Endothelial cell of umbilical vein (primary cell): ENCODE data around the gene CDKL4. TPM values are rescaled to one million over a fixed set of nuclear protein-coding genes. Genes with fewer than 3 reads are reported as not detected.

ENCODE experiments used
- Bru-seq: library from RNA; stranded (reverse); fragments of 400-500 nt; gene quantifications from one replicate; lab custom pipeline; 2021; lab: Mats Ljungman, UMichigan
- BruChase-seq, 2 experiments: library from RNA; stranded (reverse); fragments of 400-500 nt; gene quantifications; one replicate each; lab custom pipeline; 2021; lab: Mats Ljungman, UMichigan
- BruUV-seq: library from RNA; stranded (reverse); fragments of 400-500 nt; replicated peaks from 2 replicates; lab custom pipeline; 2021; lab: Mats Ljungman, UMichigan
- CTCF ChIA-PET: fragments of 300-600, 350-600 bp; sonication (Branson Sonifier 250); formaldehyde crosslinking; loops from one replicate; lab custom pipeline; 2021; ENCODE audit warnings: antibody characterized with exemption, inconsistent platforms; lab: Charles Lee
- POLR2A ChIA-PET: fragments of 300-600, 350-600 bp; sonication (Branson Sonifier 250); formaldehyde crosslinking; loops from one replicate; lab custom pipeline; 2021; ENCODE audit warnings: antibody characterized with exemption, inconsistent platforms; lab: Charles Lee
- DNase-seq: peaks from one replicate; pipeline ENCODE4 v3.0.0-alpha.2; 2011; ENCODE audit warnings: low read depth, low spot score
- FAIRE-seq: peaks from 2 replicates; lab custom pipeline; 2011; peaks lifted over from hg19 to GRCh38; lab: Jason Lieb, UNC
- H2AFZ ChIP-seq: 2 replicates; pipeline ENCODE4 v1.6.0; 2012; ENCODE audit warnings: low read depth, low read length, control low read depth, inconsistent platforms
- H3K27ac ChIP-seq: 2 replicates; pipeline ENCODE4 v1.5.1; 2011; ENCODE audit warnings: low read depth, mild to moderate bottlenecking, control low read depth, low read length, moderate library complexity; ENCODE audit not compliant: insufficient read depth
- H3K27me3 ChIP-seq, 2 experiments: 2 replicates each; pipeline versions ENCODE4 v1.6.0 to v1.6.1; 2011; ENCODE audit warnings: low read length in 2 of 2, mixed read lengths in 1 of 2; ENCODE audit not compliant: control insufficient read depth in 2 of 2, insufficient read depth in 2 of 2
- H3K36me3 ChIP-seq, 2 experiments: 2 replicates in 1 of 2; 3 replicates in 1 of 2; pipeline ENCODE4 v1.5.1; 2011; ENCODE audit warnings: low read length in 2 of 2, mild to moderate bottlenecking in 1 of 2, moderate library complexity in 1 of 2; ENCODE audit not compliant: control insufficient read depth in 2 of 2, insufficient read depth in 2 of 2; ENCODE audit errors: extremely low read depth in 1 of 2
- H3K4me1 ChIP-seq: 3 replicates; pipeline ENCODE4 v1.5.1; 2011; ENCODE audit warnings: mild to moderate bottlenecking, low read length; ENCODE audit not compliant: control insufficient read depth, insufficient read depth; ENCODE audit errors: extremely low read depth
- H3K4me2 ChIP-seq: 2 replicates; pipeline ENCODE4 v1.6.1; 2011; ENCODE audit warnings: low read length, control low read depth, mixed read lengths; ENCODE audit not compliant: insufficient read depth
- H3K4me3 ChIP-seq, 3 experiments: fragments of 200-600 bp in 1 of 3; sonication (generic), shearing (Covaris generic) in 1 of 3; replicated peaks in 1 of 3; 2 replicates each; pipeline ENCODE4 v1.5.1; 2011 to 2016; ENCODE audit warnings: control low read depth in 3 of 3, low read length in 3 of 3, mild to moderate bottlenecking in 2 of 3, inconsistent platforms in 1 of 3, low read depth in 1 of 3, moderate library complexity in 1 of 3; ENCODE audit not compliant: insufficient read depth in 1 of 3
- H3K79me2 ChIP-seq: 2 replicates; pipeline ENCODE4 v1.6.0; 2012; ENCODE audit warnings: low read length, inconsistent platforms; ENCODE audit not compliant: control insufficient read depth, insufficient read depth
- H3K9ac ChIP-seq: replicated peaks from 2 replicates; pipeline ENCODE3; 2011; ENCODE audit warnings: low read length, control low read depth; ENCODE audit not compliant: insufficient read depth; ENCODE audit errors: extremely low read depth
- H3K9me1 ChIP-seq: replicated peaks from 3 replicates; pipeline ENCODE4 v1.6.0; 2011; ENCODE audit warnings: mild to moderate bottlenecking, low read length; ENCODE audit not compliant: control insufficient read depth, insufficient read depth; ENCODE audit errors: extremely low read depth
- H3K9me3 ChIP-seq: replicated peaks from 2 replicates; pipeline ENCODE4 v1.5.1; 2012; ENCODE audit warnings: low read length, inconsistent platforms; ENCODE audit not compliant: control insufficient read depth, insufficient read depth
- H4K20me1 ChIP-seq: replicated peaks from 2 replicates; pipeline ENCODE3; 2011; ENCODE audit warnings: mild to moderate bottlenecking, low read length; ENCODE audit not compliant: control insufficient read depth, insufficient read depth; ENCODE audit errors: extremely low read depth
- CTCF ChIP-seq, 2 donors: IDR thresholded peaks; 1 replicate in 1 of 2; 2 replicates in 1 of 2; pipeline ENCODE4 v1.5.1; 2011; ENCODE audit warnings: low read length in 2 of 2, mild to moderate bottlenecking in 2 of 2, moderate library complexity in 2 of 2, control low read depth in 1 of 2, inconsistent platforms in 1 of 2, low read depth in 1 of 2; ENCODE audit not compliant: insufficient read depth in 1 of 2; ENCODE audit errors: extremely low read depth in 1 of 2
- EZH2 ChIP-seq: IDR thresholded peaks from 2 replicates; pipeline ENCODE4 v1.6.1; 2012; ENCODE audit warnings: borderline replicate concordance, low read depth, mild to moderate bottlenecking, moderate library complexity, low read length, inconsistent platforms; ENCODE audit not compliant: severe bottlenecking
- FOS ChIP-seq: IDR thresholded peaks from 2 replicates; pipeline ENCODE4 v1.6.1; 2011; ENCODE audit warnings: mild to moderate bottlenecking, low read length, moderate library complexity, borderline replicate concordance; ENCODE audit not compliant: insufficient read depth
- GATA2 ChIP-seq: IDR thresholded peaks from 2 replicates; pipeline ENCODE4 v1.7.0; 2011; ENCODE audit warnings: low read depth, mild to moderate bottlenecking, moderate library complexity, mixed read lengths, low read length; ENCODE audit not compliant: insufficient read length, insufficient read depth
- JUN ChIP-seq: IDR thresholded peaks from 2 replicates; pipeline ENCODE4 v1.6.1; 2011; ENCODE audit warnings: borderline replicate concordance, low read depth; ENCODE audit not compliant: insufficient read length, insufficient read depth
- MAX ChIP-seq: IDR thresholded peaks from 2 replicates; pipeline ENCODE4 v1.6.1; 2011; ENCODE audit not compliant: insufficient read depth, insufficient read length
- MYC ChIP-seq: IDR thresholded peaks from one replicate; pipeline ENCODE4 v1.6.1; 2011; ENCODE audit warnings: mild to moderate bottlenecking, low read depth, low read length
- POLR2A ChIP-seq: IDR thresholded peaks from 2 replicates; pipeline ENCODE4 v1.6.1; 2012; ENCODE audit warnings: low read depth, mild to moderate bottlenecking, control low read depth, low read length
- POLR2AphosphoS5 ChIP-seq: IDR thresholded peaks from 2 replicates; pipeline ENCODE4 v1.6.1; 2012; ENCODE audit warnings: low read depth, mild to moderate bottlenecking, control low read depth, low read length, moderate library complexity; ENCODE audit not compliant: insufficient read depth
- dilution Hi-C: fragments of 300-500 bp; cut with MboI; formaldehyde crosslinking; loops from one replicate; pipeline ENCODE4 v1.15.0; 2019; ENCODE audit warnings: low sequenced_read_pairs; ENCODE audit not compliant: extremely low pct_ligation_motif_present
- intact Hi-C: fragments of 100-400 bp; cut with micrococcal nuclease; formaldehyde crosslinking; loops from one replicate; pipeline ENCODE4 v1.10.0; 2022
- long read RNA-seq: library from polyadenylated mRNA; stranded (forward); transcript quantifications from one replicate; pipeline ENCODE4 v2.0.0, GENCODE V29; 2021
- polyA minus RNA-seq, 3 experiments: library from RNA; depleted of rRNA, polyadenylated mRNA; stranded (reverse); fragments of >200 nt; gene quantifications; 1 replicate in 1 of 3; 2 replicates in 2 of 3; pipeline ENCODE4 v1.2.3, GENCODE V29; 2011
- polyA plus RNA-seq, 4 experiments: library from polyadenylated mRNA; depleted of rRNA in 3 of 4; stranded (reverse) in 3 of 4; unstranded in 1 of 4; fragments of >200 nt; gene quantifications; 2 replicates each; pipeline versions ENCODE4 v1.2.1 to v1.2.3, GENCODE V29; 2011 to 2012; ENCODE audit warnings: missing spikeins in 1 of 4
- total RNA-seq: library from RNA; stranded (reverse); gene quantifications from 2 replicates; pipeline ENCODE4 v1.2.3, GENCODE V29; 2021

The CDKL4 gene
- total RNA-seq (0.75 and 1.2 TPM in 2 replicates), polyA plus RNA-seq (0.17 TPM in 1 of 2 replicates, not detected in the other), polyA minus RNA-seq (0.25 TPM in 1 of 2 replicates, not detected in the other), Bru-seq, nascent RNA (percentile 47 among the genes with signal in this experiment), BruChase-seq, experiment 1, labeled RNA remaining after a 6-hour chase (percentile 54 among the genes with signal in this experiment), BruChase-seq, experiment 2, labeled RNA remaining after a 2-hour chase (percentile 46 among the genes with signal in this experiment)
- polyA plus RNA-seq (2011; cell fraction: cytosol; rRNA removed) = 0.07 TPM in 1 of 2 replicates, not detected in the other
- polyA plus RNA-seq (2011; cell fraction: nucleus; rRNA removed) = 0.42 and 0.56 TPM in 2 replicates
- polyA plus RNA-seq (2012) = not detected in 2 replicates
- polyA minus RNA-seq (2011; cell fraction: cytosol; rRNA and poly(A)+ RNA removed) = not detected
- polyA minus RNA-seq (2011; cell fraction: nucleus; rRNA and poly(A)+ RNA removed) = 0.63 and 0.87 TPM in 2 replicates
- long read RNA-seq, partial matches to known transcripts = 0 of 1 reads
- long read RNA-seq, other reads (novel, unspliced or antisense) = 1 of 1 reads

- TF ChIP-seq FOS = no peak
- TF ChIP-seq POLR2A = no peak
- no peak for TF ChIP-seq MAX
- TF ChIP-seq POLR2AphosphoS5 = no peak
- TF ChIP-seq JUN = no peak
- no peak for TF ChIP-seq CTCF (IDR thresholded peaks at IDR 0.05; ENCODE audit: extremely low read depth in 1 of 2, insufficient read depth in 1 of 2, low read depth in 1 of 2, low read length in 2 of 2)
- TF ChIP-seq EZH2 = no peak
- TF ChIP-seq MYC = no peak
- no peak for TF ChIP-seq GATA2
- FAIRE-seq (no peak), DNase-seq (no peak)
- Histone ChIP-seq H3K9me3 (no peaks in the 10 kb centered on the region), H3K9ac (no peak within 1 kb of the TSS), H3K4me3 (peak within 1 kb of the TSS in 2 of 3 experiments; percentile 10 to 27), H4K20me1 (no peaks in the 10 kb centered on the region), H3K9me1 (no peaks in the 10 kb centered on the region), H3K4me1 (peaks cover 5% of the 10 kb centered on the region), H3K4me2 (peak within 1 kb of the TSS; percentile 8), H3K27me3 (no peaks in the 10 kb centered on the region), H3K79me2 (no peaks in the 10 kb centered on the region), H3K27ac (no peak within 1 kb of the TSS), H3K36me3 (no peaks in the 10 kb centered on the region), H2AFZ (peak within 1 kb of the TSS; percentile 69)
- dilution Hi-C loops (loop anchor here (25.0 kb wide), 1 partner anchor 181 kb away; no protein-coding TSS in a partner anchor), intact Hi-C loops (no loop called here)
- CTCF ChIA-PET = no interaction called here
- POLR2A ChIA-PET = no interaction called here
- BruUV-seq = no TSS peak
These were observed at the start of gene CDKL4 for GRCh38 chr2:39243469-39244123. Gene CDKL4 (minus strand): TSS chr2:39243970.
